Measurements from ENCODE around the gene ERBB3. TPM values are rescaled to one million over a fixed set of nuclear protein-coding genes. Genes with fewer than 3 reads are reported as not detected.

ERBB3 gene
- total and polyA plus RNA-seq, 2 of the 8 experiments (the other 6 are each of a cell fraction or from before 2014, with no cell fraction given) = 33.9 to 52.4 TPM

- H3K4ac ChIP-seq (replicated peaks; ENCODE audit: insufficient read length, low read depth, low read length) = no peak overlapping the region
- no peak overlapping the region for H2AFZ ChIP-seq (ENCODE audit: low read length)
- H3K4me1 ChIP-seq (replicated peaks in 1 of 4; ENCODE audit: control insufficient read depth in 3 of 4, insufficient read depth in 4 of 4, low read length in 3 of 4) = no peaks in the 10 kb centered on the region
- H3K79me2 ChIP-seq (ENCODE audit: control insufficient read depth in 1 of 2, insufficient read depth in 2 of 2, low read length in 2 of 2) = no peaks in the 10 kb centered on the region
- H3K79me1 ChIP-seq (ENCODE audit: low read depth, low read length) = no peaks in the 10 kb centered on the region
- H2BK15ac ChIP-seq (ENCODE audit: low read length) = no peak overlapping the region
- FAIRE-seq (no peak), DNase-seq (ENCODE audit: low read depth in 1 of 2, low spot score in 2 of 2) (no peak)
- H2BK5ac ChIP-seq (ENCODE audit: low read depth, low read length) = no peak overlapping the region
- no peak overlapping the region for H2BK12ac ChIP-seq (ENCODE audit: low read depth, low read length)
- no peak overlapping the region for H2BK20ac ChIP-seq (ENCODE audit: low read length)
- no peak overlapping the region for H3K4me3 ChIP-seq (ENCODE audit: extremely low read depth in 1 of 4, insufficient read depth in 2 of 4, low read depth in 3 of 4, low read length in 4 of 4)
- no peaks in the 10 kb centered on the region for H4K20me1 ChIP-seq (replicated peaks in 1 of 2; ENCODE audit: control insufficient read depth in 1 of 2, insufficient read depth in 2 of 2, low read length in 2 of 2)
- no peak overlapping the region for H4K5ac ChIP-seq (ENCODE audit: insufficient read length, low read depth, low read length)
- no peak overlapping the region for H3K14ac ChIP-seq (ENCODE audit: insufficient read length)
- H4K91ac ChIP-seq (replicated peaks; ENCODE audit: insufficient read length, low read length) = no peak overlapping the region
- no peak overlapping the region for H3K56ac ChIP-seq (replicated peaks; ENCODE audit: insufficient read length, low read depth, low read length)
- 96% methylated on average over 4 of the region's 4 CpGs; no CpG with 5 or more reads in 1 of the 2 experiments for WGBS, 2 experiments (ENCODE audit: extremely low coverage in 1 of 2, insufficient coverage in 1 of 2, insufficient read length in 1 of 2, insufficient replicate concordance in 2 of 2, low coverage in 1 of 2, low lambda C conversion rate in 2 of 2, missing lambda C conversion rate in 1 of 2)
- no peak overlapping the region for H3K18ac ChIP-seq (ENCODE audit: extremely low read depth, low read length)
- H3K4me2 ChIP-seq (ENCODE audit: insufficient read depth in 1 of 2, low read depth in 2 of 2, low read length in 2 of 2) = no peak overlapping the region
- H3K36me3 ChIP-seq (ENCODE audit: control insufficient read depth in 2 of 4, insufficient read depth in 4 of 4, low read length in 3 of 4) = no peaks in the 10 kb centered on the region
- no peak overlapping the region for H2BK120ac ChIP-seq (replicated peaks; ENCODE audit: low read depth, low read length)
- no peaks in the 10 kb centered on the region for H3K27me3 ChIP-seq (replicated peaks in 1 of 4; ENCODE audit: control insufficient read depth in 3 of 4, extremely low read depth in 1 of 4, insufficient read depth in 3 of 4, low read length in 3 of 4)
- H3K23ac ChIP-seq (ENCODE audit: insufficient read length) = no peak overlapping the region
- ChIA-PET POLR2A (ENCODE audit: partially characterized antibody) (interaction anchor here (0.6 to 2.5 kb wide), 4 partner anchors 10 to 45 kb away, joined by 3 to 11 read pairs (median 3); no protein-coding TSS in a partner anchor), CTCF (ENCODE audit: partially characterized antibody) (interaction anchor here (0.6 kb wide), 2 partner anchors 9 to 50 kb away, joined by 3 read pairs; no protein-coding TSS in a partner anchor)
- H2AK5ac ChIP-seq (ENCODE audit: low read depth, low read length) = no peak overlapping the region
- H3K9ac ChIP-seq (replicated peaks in 1 of 4; ENCODE audit: extremely low read depth in 1 of 4, low read depth in 3 of 4, low read length in 3 of 4) = no peak overlapping the region
- no peaks in the 10 kb centered on the region for H3K9me3 ChIP-seq (ENCODE audit: insufficient read depth in 2 of 2, low read depth in 1 of 2, low read length in 1 of 2)
- H4K8ac ChIP-seq (ENCODE audit: extremely low read depth, insufficient read depth, low read length) = no peak overlapping the region
- no peaks in the 10 kb centered on the region for H3K23me2 ChIP-seq (ENCODE audit: low read depth, low read length)
- no peak overlapping the region for H3K27ac ChIP-seq (ENCODE audit: low read depth, low read length)
- TF ChIP-seq KDM5A (IDR thresholded peaks at IDR 0.05; ENCODE audit: low read length) (no peak), TCF12 (IDR thresholded peaks at IDR 0.05; ENCODE audit: low read depth, low read length) (no peak), SIN3A (conservative IDR thresholded peaks at IDR 0.05 in 1 of 2, IDR thresholded peaks at IDR 0.05 in 1 of 2; ENCODE audit: low read depth in 1 of 2, low read length in 2 of 2) (no peak), SRF (IDR thresholded peaks at IDR 0.05; ENCODE audit: low read depth, low read length) (no peak), RFX5 (IDR thresholded peaks at IDR 0.05; ENCODE audit: borderline replicate concordance, low read depth, low read length) (no peak), RNF2 (IDR thresholded peaks at IDR 0.05; ENCODE audit: borderline replicate concordance, low read depth, low read length, missing control alignments, poor library complexity, severe bottlenecking) (no peak), PHF8 (conservative IDR thresholded peaks at IDR 0.05; ENCODE audit: low read depth, low read length) (no peak), ATF3 (IDR thresholded peaks at IDR 0.05; ENCODE audit: insufficient read depth, low read depth, low read length) (no peak)
- TF ChIP-seq, protein P1, sequence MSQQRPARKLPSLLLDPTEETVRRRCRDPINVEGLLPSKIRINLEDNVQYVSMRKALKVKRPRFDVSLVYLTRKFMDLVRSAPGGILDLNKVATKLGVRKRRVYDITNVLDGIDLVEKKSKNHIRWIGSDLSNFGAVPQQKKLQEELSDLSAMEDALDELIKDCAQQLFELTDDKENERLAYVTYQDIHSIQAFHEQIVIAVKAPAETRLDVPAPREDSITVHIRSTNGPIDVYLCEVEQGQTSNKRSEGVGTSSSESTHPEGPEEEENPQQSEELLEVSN (IDR thresholded peaks at IDR 0.05) = no peak
- TF ChIP-seq, protein P2, sequence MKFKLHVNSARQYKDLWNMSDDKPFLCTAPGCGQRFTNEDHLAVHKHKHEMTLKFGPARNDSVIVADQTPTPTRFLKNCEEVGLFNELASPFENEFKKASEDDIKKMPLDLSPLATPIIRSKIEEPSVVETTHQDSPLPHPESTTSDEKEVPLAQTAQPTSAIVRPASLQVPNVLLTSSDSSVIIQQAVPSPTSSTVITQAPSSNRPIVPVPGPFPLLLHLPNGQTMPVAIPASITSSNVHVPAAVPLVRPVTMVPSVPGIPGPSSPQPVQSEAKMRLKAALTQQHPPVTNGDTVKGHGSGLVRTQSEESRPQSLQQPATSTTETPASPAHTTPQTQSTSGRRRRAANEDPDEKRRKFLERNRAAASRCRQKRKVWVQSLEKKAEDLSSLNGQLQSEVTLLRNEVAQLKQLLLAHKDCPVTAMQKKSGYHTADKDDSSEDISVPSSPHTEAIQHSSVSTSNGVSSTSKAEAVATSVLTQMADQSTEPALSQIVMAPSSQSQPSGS (IDR thresholded peaks at IDR 0.05; ENCODE audit: low read length) = no peak
Measured at GRCh38 chr12:56071648-56072047, 8.3 kb upstream of the ERBB3 start.

Measured in H1 (cell line).